ENCODE results near the gene GUCA2B.
A peak's percentile ranks its signal among the peaks of the same experiment; 100 is the strongest.

The GUCA2B gene

DNA sequence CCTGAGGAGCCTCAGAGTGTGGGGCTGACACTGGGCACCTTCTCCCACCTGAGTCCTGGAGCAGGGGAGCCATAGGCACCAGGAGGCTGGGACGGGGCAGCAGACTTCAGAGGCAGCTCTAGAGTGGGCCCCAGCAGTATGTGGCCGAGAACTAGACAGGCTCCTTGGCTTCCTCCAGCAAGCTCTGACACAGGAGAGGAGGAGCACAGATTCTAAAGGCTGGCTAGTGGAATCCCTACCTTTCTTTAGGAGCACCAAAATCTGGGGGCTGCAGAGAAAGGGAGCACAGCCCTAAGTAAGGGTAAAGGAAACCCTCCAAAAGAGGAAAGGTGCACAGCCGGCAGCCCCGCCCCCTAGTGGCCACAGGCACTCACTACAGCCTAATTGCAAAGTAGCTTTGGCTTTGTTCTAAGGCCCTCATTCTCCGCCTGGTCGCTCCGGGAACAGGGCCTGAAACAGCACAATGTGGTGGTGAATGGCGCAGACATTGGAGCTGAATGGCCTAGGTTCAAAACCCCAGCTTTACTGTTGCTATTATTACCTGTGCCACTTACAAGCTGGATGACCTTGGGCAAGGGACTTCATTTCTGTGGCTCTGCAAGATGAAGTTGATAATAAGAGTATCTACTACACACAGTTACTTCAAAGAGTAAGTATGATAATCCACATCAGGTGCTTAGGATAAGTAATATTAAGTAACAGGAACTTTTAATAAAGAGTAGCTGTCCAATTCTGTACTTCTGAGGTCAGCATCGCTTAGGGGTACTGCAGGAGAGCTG lies 20.1 kb downstream of the GUCA2B start:
- Histone ChIP-seq H3K36me3 (ENCODE audit: control insufficient read depth in 5 of 5, insufficient read depth in 5 of 5, low read length in 5 of 5) (no peaks in the 10 kb centered on the region), H3K9ac (ENCODE audit: low read length in 5 of 5) (no peak overlapping the region), H3K27ac (ENCODE audit: low read depth, low read length) (no peak overlapping the region), H3K4me3 (ENCODE audit: low read depth in 1 of 5, low read length in 5 of 5) (no peak overlapping the region), H3K27me3 (ENCODE audit: control insufficient read depth in 5 of 5, insufficient read depth in 4 of 5, low read length in 5 of 5) (no peaks in the 10 kb centered on the region), H3K4me1 (ENCODE audit: control insufficient read depth in 5 of 5, insufficient read depth in 5 of 5, low read length in 5 of 5) (peaks cover 3 to 41% (median 32%) of the 10 kb centered on the region in 5 donors), H3K9me3 (ENCODE audit: control insufficient read depth in 5 of 5, low read length in 5 of 5) (no peaks in the 10 kb centered on the region)

DNA sequence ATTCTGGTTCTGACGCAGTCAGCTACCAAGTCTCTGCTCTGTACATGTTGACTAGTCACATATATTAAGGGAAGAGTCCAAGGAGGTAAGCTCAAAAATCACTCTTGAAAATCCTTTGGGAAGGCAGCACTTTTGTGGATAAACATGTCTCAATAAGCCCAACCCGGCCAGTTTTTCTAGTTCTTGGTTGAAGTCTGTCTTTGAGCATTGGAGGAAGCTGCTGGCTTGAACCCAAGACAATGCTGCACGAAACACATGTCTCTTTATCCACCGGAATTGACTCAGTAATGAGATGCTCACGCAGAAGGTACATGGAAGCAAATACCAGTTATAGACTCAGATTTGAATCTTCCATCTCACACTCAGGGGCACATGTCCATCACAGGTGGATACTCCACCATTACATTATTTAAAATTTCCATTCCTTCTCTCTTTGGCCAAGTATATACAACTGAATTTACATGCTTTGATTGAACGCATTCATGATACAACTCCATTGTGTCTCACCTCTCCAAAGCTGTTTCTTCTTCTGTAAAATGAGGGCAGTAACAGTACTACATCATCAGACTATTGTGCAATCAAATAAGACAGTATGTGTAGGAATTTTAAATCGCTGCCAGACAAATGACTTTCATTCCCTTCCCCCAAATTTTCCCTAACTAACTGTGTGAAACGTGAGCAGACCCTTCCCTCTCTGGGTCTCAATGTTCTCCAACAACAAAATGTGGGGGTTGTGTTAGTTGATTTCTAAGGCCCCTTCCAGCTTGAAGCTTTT lies 20.9 kb downstream of the GUCA2B start:
- Histone ChIP-seq H3K27me3 (ENCODE audit: control insufficient read depth in 5 of 5, insufficient read depth in 4 of 5, low read length in 5 of 5) (no peaks in the 10 kb centered on the region), H3K36me3 (ENCODE audit: control insufficient read depth in 5 of 5, insufficient read depth in 5 of 5, low read length in 5 of 5) (no peaks in the 10 kb centered on the region), H3K9me3 (ENCODE audit: control insufficient read depth in 5 of 5, low read length in 5 of 5) (no peaks in the 10 kb centered on the region), H3K9ac (ENCODE audit: low read length in 5 of 5) (no peak overlapping the region), H3K27ac (ENCODE audit: low read depth, low read length) (no peak overlapping the region), H3K4me3 (ENCODE audit: low read depth in 1 of 5, low read length in 5 of 5) (no peak overlapping the region), H3K4me1 (ENCODE audit: control insufficient read depth in 5 of 5, insufficient read depth in 5 of 5, low read length in 5 of 5) (peaks cover 3 to 44% (median 40%) of the 10 kb centered on the region in 5 donors)

DNA sequence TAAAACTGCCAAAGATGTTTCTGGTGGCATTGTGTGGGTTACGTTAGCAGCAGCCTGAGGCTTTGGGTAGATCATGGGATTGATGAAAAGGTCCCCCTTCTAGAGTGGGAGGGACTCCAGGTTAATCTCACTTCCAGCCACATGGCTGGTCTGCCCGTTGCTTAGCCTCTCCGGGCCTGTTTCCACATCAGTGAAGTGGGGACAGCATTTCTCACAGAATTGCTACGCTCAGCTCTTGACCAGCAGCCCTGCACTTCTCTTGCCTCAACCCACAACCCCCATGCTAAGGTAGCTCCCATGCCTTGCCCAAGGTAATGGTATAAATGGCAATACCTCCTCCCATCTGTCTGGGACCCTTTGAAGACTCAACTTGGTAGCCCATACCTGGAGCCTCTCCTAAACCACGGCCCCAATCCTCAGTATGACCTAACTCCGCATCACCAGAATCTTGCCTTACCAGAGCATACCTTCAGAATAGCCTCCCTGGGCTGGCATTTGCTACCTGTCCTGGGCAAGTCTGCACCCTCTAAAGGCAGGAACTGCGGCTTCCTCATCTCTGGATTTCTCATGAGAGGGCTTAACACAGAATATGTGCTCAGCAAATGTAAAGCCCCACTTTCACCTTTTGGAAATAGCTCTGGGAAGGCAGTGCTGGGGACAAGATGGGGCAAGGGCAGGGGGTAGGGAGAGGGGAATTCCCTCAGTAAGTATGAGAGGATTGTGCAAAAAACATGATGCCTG lies 22.3 kb downstream of the GUCA2B start:
- H3K4me1 ChIP-seq (ENCODE audit: control insufficient read depth in 5 of 5, insufficient read depth in 5 of 5, low read length in 5 of 5), result peaks cover 3 to 57% (median 53%) of the 10 kb centered on the region in 5 donors

DNA sequence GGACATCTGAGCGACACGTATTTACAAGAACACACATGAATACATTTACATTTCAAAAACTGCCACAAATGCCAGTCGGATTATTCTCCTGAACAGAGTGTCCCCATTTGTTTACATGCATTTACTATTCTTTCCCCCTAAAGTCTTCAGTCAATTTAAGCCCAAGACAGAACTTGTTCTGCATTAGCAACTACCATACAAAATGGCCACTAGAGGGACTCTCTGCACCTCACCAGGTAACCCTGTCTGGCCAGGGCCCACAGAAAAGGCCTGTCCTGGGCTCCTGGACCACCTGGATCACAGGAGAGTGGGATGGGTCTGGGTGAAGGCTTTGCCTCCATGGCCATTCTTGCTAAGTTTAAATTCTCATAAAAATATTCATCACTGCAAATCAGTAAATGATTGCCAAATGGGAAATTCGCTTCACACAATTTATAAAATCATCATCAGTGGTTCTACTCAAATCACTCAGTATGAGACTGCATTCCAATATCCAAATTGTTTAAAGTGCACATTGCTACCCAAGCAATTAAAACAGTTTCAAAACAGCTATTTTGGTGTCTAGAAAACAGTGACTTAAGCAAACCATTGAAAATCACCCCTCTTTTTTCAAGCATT lies 23.8 kb downstream of the GUCA2B start:
- Histone ChIP-seq H3K27me3 (ENCODE audit: control insufficient read depth in 5 of 5, insufficient read depth in 4 of 5, low read length in 5 of 5) (no peaks in the 10 kb centered on the region), H3K9me3 (ENCODE audit: control insufficient read depth in 5 of 5, low read length in 5 of 5) (no peaks in the 10 kb centered on the region), H3K36me3 (ENCODE audit: control insufficient read depth in 5 of 5, insufficient read depth in 5 of 5, low read length in 5 of 5) (peaks cover 0 to 26% (median 10%) of the 10 kb centered on the region in 5 donors), H3K9ac (ENCODE audit: low read length in 5 of 5) (no peak overlapping the region), H3K4me3 (ENCODE audit: low read depth in 1 of 5, low read length in 5 of 5) (no peak overlapping the region), H3K4me1 (ENCODE audit: control insufficient read depth in 5 of 5, insufficient read depth in 5 of 5, low read length in 5 of 5) (peaks cover 0 to 57% (median 38%) of the 10 kb centered on the region in 5 donors), H3K27ac (ENCODE audit: low read depth, low read length) (peak overlapping the region; percentile 33)

More for the DNA sequence above, 22.3 kb downstream of the GUCA2B start:
- Histone ChIP-seq H3K9me3 (ENCODE audit: control insufficient read depth in 5 of 5, low read length in 5 of 5) (no peaks in the 10 kb centered on the region), H3K27ac (ENCODE audit: low read depth, low read length) (no peak overlapping the region), H3K36me3 (ENCODE audit: control insufficient read depth in 5 of 5, insufficient read depth in 5 of 5, low read length in 5 of 5) (peaks cover 0 to 11% (median 5%) of the 10 kb centered on the region in 5 donors), H3K27me3 (ENCODE audit: control insufficient read depth in 5 of 5, insufficient read depth in 4 of 5, low read length in 5 of 5) (no peaks in the 10 kb centered on the region), H3K4me3 (ENCODE audit: low read depth in 1 of 5, low read length in 5 of 5) (no peak overlapping the region), H3K9ac (ENCODE audit: low read length in 5 of 5) (no peak overlapping the region)

DNA sequence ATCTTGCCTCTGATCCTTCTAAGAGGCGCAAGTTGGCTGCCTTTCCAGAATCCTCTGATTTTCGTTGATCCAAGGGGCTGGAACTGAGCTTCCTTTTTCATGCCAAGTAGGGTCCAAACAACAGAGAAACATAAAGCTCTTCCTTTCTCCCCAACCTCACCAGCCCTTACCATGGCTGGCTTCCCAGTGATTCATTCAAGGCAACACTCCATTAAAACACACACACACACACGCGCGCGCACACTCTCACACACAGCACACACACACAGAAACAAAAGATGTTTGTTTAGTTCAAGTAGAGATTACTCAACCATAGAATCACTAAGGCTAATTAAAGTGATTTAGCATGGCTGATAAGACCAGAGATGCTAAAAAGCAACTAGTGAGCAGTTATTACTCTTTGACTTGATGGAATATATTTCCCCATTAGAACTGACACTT lies 24.4 kb downstream of the GUCA2B start:
- Histone ChIP-seq H3K27me3 (ENCODE audit: control insufficient read depth in 5 of 5, insufficient read depth in 4 of 5, low read length in 5 of 5) (no peaks in the 10 kb centered on the region), H3K4me3 (ENCODE audit: low read depth in 1 of 5, low read length in 5 of 5) (no peak overlapping the region), H3K27ac (ENCODE audit: low read depth, low read length) (peak overlapping the region; percentile 33), H3K36me3 (ENCODE audit: control insufficient read depth in 5 of 5, insufficient read depth in 5 of 5, low read length in 5 of 5) (peaks cover 0 to 29% (median 10%) of the 10 kb centered on the region in 5 donors), H3K9me3 (ENCODE audit: control insufficient read depth in 5 of 5, low read length in 5 of 5) (no peaks in the 10 kb centered on the region), H3K9ac (ENCODE audit: low read length in 5 of 5) (no peak overlapping the region), H3K4me1 (ENCODE audit: control insufficient read depth in 5 of 5, insufficient read depth in 5 of 5, low read length in 5 of 5) (peaks cover 0 to 55% (median 33%) of the 10 kb centered on the region in 5 donors)

DNA sequence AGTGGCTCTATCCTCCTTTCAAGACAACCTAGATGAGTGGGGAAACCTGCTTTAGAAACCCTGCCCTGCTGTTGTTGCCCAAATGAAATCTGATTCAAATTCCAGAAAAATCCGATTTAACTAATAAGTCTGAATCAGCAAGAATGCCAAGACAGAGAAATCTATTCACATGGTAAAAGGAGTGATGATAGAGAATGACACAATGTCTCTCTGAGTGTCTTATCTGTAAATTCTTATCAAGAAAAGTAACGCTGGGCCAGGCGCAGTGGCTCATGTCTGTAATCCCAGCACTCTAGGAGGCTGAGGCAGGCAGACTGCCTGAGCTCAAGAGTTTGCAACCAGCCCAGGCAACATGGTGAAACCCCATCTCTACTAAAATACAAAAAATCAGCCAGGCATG lies 25.0 kb downstream of the GUCA2B start:
- Histone ChIP-seq H3K4me1 (ENCODE audit: control insufficient read depth in 5 of 5, insufficient read depth in 5 of 5, low read length in 5 of 5) (peaks cover 0 to 49% (median 26%) of the 10 kb centered on the region in 5 donors), H3K27me3 (ENCODE audit: control insufficient read depth in 5 of 5, insufficient read depth in 4 of 5, low read length in 5 of 5) (no peaks in the 10 kb centered on the region), H3K4me3 (ENCODE audit: low read depth in 1 of 5, low read length in 5 of 5) (no peak overlapping the region), H3K27ac (ENCODE audit: low read depth, low read length) (peak overlapping the region; percentile 33), H3K9me3 (ENCODE audit: control insufficient read depth in 5 of 5, low read length in 5 of 5) (no peaks in the 10 kb centered on the region), H3K36me3 (ENCODE audit: control insufficient read depth in 5 of 5, insufficient read depth in 5 of 5, low read length in 5 of 5) (peaks cover 0 to 29% (median 10%) of the 10 kb centered on the region in 5 donors), H3K9ac (ENCODE audit: low read length in 5 of 5) (peak overlapping the region in 1 of 5 donors; percentile 27)

DNA sequence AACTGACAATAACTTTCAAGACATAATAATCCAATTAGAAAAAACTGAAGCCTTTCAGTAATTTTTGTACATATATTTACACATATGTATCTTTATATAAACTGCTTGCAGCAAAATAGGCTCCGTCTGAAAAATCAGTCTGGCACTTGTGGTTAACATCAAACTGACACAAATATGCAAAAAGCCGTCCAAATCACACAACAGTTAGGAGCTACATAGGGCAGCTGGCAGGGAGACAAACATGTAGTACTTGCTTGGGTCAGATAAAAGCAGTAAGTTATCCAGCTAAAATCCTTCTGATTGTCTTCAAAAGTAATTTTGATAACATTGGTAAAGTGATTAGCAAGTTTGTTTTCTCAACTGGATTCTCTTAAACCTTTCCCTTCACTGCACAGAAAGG lies 26.1 kb downstream of the GUCA2B start:
- Histone ChIP-seq H3K27me3 (ENCODE audit: control insufficient read depth in 5 of 5, insufficient read depth in 4 of 5, low read length in 5 of 5) (no peaks in the 10 kb centered on the region), H3K27ac (ENCODE audit: low read depth, low read length) (peak overlapping the region; percentile 32), H3K9me3 (ENCODE audit: control insufficient read depth in 5 of 5, low read length in 5 of 5) (no peaks in the 10 kb centered on the region), H3K4me1 (ENCODE audit: control insufficient read depth in 5 of 5, insufficient read depth in 5 of 5, low read length in 5 of 5) (peaks cover 0 to 39% (median 16%) of the 10 kb centered on the region in 5 donors), H3K4me3 (ENCODE audit: low read depth in 1 of 5, low read length in 5 of 5) (no peak overlapping the region), H3K9ac (ENCODE audit: low read length in 5 of 5) (no peak overlapping the region), H3K36me3 (ENCODE audit: control insufficient read depth in 5 of 5, insufficient read depth in 5 of 5, low read length in 5 of 5) (peaks cover under 1 to 36% (median 14%) of the 10 kb centered on the region in 5 donors)

DNA sequence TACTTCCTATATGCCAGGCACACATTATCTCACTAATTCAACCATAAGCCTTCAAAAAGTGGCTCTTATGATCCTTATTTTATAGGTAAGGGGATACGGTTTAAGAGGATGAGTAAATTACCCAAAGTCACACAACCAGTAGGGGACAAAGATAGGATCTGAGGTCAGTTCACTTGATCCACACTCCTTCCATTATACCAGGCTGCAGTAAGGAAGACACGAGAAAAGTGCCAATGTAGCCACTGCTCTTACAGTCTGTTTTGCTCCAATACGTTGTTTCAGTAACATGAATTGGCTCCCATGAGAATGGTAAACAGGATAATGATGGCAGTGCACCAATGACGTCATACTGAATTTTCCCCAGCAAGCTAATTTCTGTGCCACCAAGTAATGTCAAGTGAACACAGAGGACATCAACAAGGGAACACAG lies 26.7 kb downstream of the GUCA2B start:
- peak overlapping the region; percentile 31 for H3K27ac ChIP-seq (ENCODE audit: low read depth, low read length)
- H3K9me3 ChIP-seq (ENCODE audit: control insufficient read depth in 5 of 5, low read length in 5 of 5), result no peaks in the 10 kb centered on the region
- H3K4me1 ChIP-seq (ENCODE audit: control insufficient read depth in 5 of 5, insufficient read depth in 5 of 5, low read length in 5 of 5), result peaks cover 0 to 35% (median 20%) of the 10 kb centered on the region in 5 donors
- H3K9ac ChIP-seq (ENCODE audit: low read length in 5 of 5), result no peak overlapping the region
- no peak overlapping the region for H3K4me3 ChIP-seq (ENCODE audit: low read depth in 1 of 5, low read length in 5 of 5)
- H3K36me3 ChIP-seq (ENCODE audit: control insufficient read depth in 5 of 5, insufficient read depth in 5 of 5, low read length in 5 of 5), result peaks cover 7 to 42% (median 18%) of the 10 kb centered on the region in 5 donors
- no peaks in the 10 kb centered on the region for H3K27me3 ChIP-seq (ENCODE audit: control insufficient read depth in 5 of 5, insufficient read depth in 4 of 5, low read length in 5 of 5)

DNA sequence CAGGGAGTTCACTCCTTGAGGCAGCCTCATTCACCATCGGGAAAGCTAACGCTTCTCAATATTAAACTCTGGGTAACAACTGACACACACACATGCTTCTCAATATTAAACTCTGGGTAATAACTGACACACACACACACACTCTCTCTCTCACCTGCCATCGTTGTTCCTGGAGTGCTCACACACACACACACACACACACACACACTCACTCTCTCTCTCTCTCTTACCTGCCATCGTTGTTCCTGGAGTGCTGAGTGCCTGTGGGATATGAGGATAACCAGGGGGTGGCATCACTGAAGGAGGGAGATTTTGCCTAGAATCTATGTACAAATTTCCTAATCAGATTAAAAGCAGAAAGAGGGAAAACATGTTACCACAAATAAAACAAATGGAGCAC lies 28.5 kb downstream of the GUCA2B start:
- H3K4me1 ChIP-seq (ENCODE audit: control insufficient read depth in 5 of 5, insufficient read depth in 5 of 5, low read length in 5 of 5), result peaks cover 0 to 35% (median 21%) of the 10 kb centered on the region in 5 donors

More for the DNA sequence above, 28.5 kb downstream of the GUCA2B start:
- peaks cover 18 to 55% (median 21%) of the 10 kb centered on the region in 5 donors for H3K36me3 ChIP-seq (ENCODE audit: control insufficient read depth in 5 of 5, insufficient read depth in 5 of 5, low read length in 5 of 5)
- H3K4me3 ChIP-seq (ENCODE audit: low read depth in 1 of 5, low read length in 5 of 5), result no peak overlapping the region
- no peak overlapping the region for H3K27ac ChIP-seq (ENCODE audit: low read depth, low read length)
- H3K27me3 ChIP-seq (ENCODE audit: control insufficient read depth in 5 of 5, insufficient read depth in 4 of 5, low read length in 5 of 5), result no peaks in the 10 kb centered on the region
- no peaks in the 10 kb centered on the region for H3K9me3 ChIP-seq (ENCODE audit: control insufficient read depth in 5 of 5, low read length in 5 of 5)
- H3K9ac ChIP-seq (ENCODE audit: low read length in 5 of 5), result no peak overlapping the region

All from subcutaneous abdominal adipose tissue (tissue), 5 donors.